Measurements from ENCODE around the gene PHACTR1.

PHACTR1 gene

GRCh38 chr6:13166269-13166668 is 449.7 kb downstream of the PHACTR1 start:
- H3K4me3 ChIP-seq (ENCODE audit: control insufficient read depth, low read depth, low read length), result no peak overlapping the region
- DNase-seq (ENCODE audit: low read depth), result no peak
- TF ChIP-seq CTCF (IDR thresholded peaks at IDR 0.05; ENCODE audit: control insufficient read depth, insufficient read depth, low read depth, low read length, missing control alignments), result no peak

- H3K4me3 ChIP-seq (ENCODE audit: control insufficient read depth, low read depth, low read length), result no peak overlapping the region
- DNase-seq (ENCODE audit: low read depth), result no peak
- no peak for TF ChIP-seq CTCF (IDR thresholded peaks at IDR 0.05; ENCODE audit: control insufficient read depth, insufficient read depth, low read depth, low read length, missing control alignments)
Measured at GRCh38 chr6:13166916-13167315, 450.3 kb downstream of the PHACTR1 start.

- TF ChIP-seq CTCF (IDR thresholded peaks at IDR 0.05; ENCODE audit: control insufficient read depth, insufficient read depth, low read depth, low read length, missing control alignments), result no peak
- no peak overlapping the region for H3K4me3 ChIP-seq (ENCODE audit: control insufficient read depth, low read depth, low read length)
- DNase-seq (ENCODE audit: low read depth), result no peak
Measured at GRCh38 chr6:13172291-13172690, 455.7 kb downstream of the PHACTR1 start.

- no peak for DNase-seq (ENCODE audit: low read depth)
- TF ChIP-seq CTCF (IDR thresholded peaks at IDR 0.05; ENCODE audit: control insufficient read depth, insufficient read depth, low read depth, low read length, missing control alignments), result no peak
- no peak overlapping the region for H3K4me3 ChIP-seq (ENCODE audit: control insufficient read depth, low read depth, low read length)
Measured at GRCh38 chr6:13175087-13175486, 458.5 kb downstream of the PHACTR1 start.

- H3K4me3 ChIP-seq (ENCODE audit: control insufficient read depth, low read depth, low read length), result no peak overlapping the region
- no peak for DNase-seq (ENCODE audit: low read depth)
- TF ChIP-seq CTCF (IDR thresholded peaks at IDR 0.05; ENCODE audit: control insufficient read depth, insufficient read depth, low read depth, low read length, missing control alignments), result no peak
Measured at GRCh38 chr6:13175759-13176158, 459.2 kb downstream of the PHACTR1 start.

- DNase-seq (ENCODE audit: low read depth), result no peak
Measured at GRCh38 chr6:13177664-13178063, 461.1 kb downstream of the PHACTR1 start.

More at GRCh38 chr6:13177664-13178063, 461.1 kb downstream of the PHACTR1 start:
- no peak for TF ChIP-seq CTCF (IDR thresholded peaks at IDR 0.05; ENCODE audit: control insufficient read depth, insufficient read depth, low read depth, low read length, missing control alignments)
- no peak overlapping the region for H3K4me3 ChIP-seq (ENCODE audit: control insufficient read depth, low read depth, low read length)

Data from AG09309 (cell line).